SW480 (cell line): ENCODE measurements around the gene USP15.

ENCODE experiments used
- DNase-seq: peaks from one replicate; pipeline ENCODE4 v3.0.0-alpha.2; 2016; ENCODE audit warnings: low spot score

The USP15 gene

GRCh38 chr12:62284749-62285148 lies 24.5 kb downstream of the USP15 start:
- no peak for DNase-seq

GRCh38 chr12:62285284-62285683 lies 25.1 kb downstream of the USP15 start:
- DNase-seq: no peak

GRCh38 chr12:62288328-62288727 lies 28.1 kb downstream of the USP15 start:
- no peak for DNase-seq

- no peak for DNase-seq
These were observed 30.6 kb downstream of the USP15 start for GRCh38 chr12:62290846-62291245.

- DNase-seq: peak; percentile 4
These were observed 31.9 kb downstream of the USP15 start for GRCh38 chr12:62291864-62292760.

- DNase-seq: no peak
These were observed 32.6 kb downstream of the USP15 start for GRCh38 chr12:62292761-62293344.

GRCh38 chr12:62294378-62294777 lies 34.2 kb downstream of the USP15 start:
- no peak for DNase-seq

GRCh38 chr12:62296001-62296400 lies 35.8 kb downstream of the USP15 start:
- DNase-seq: no peak

GRCh38 chr12:62297321-62297720 lies 37.1 kb downstream of the USP15 start:
- DNase-seq: no peak

GRCh38 chr12:62299617-62300016 lies 39.4 kb downstream of the USP15 start:
- no peak for DNase-seq

- no peak for DNase-seq
These were observed 41.0 kb downstream of the USP15 start for GRCh38 chr12:62301080-62301798.

- no peak for DNase-seq
These were observed 41.6 kb downstream of the USP15 start for GRCh38 chr12:62301799-62302133.

GRCh38 chr12:62304560-62304959 lies 44.4 kb downstream of the USP15 start:
- DNase-seq: no peak

- DNase-seq: no peak
These were observed 45.6 kb downstream of the USP15 start for GRCh38 chr12:62305778-62306177.

- DNase-seq: no peak
These were observed 46.6 kb downstream of the USP15 start for GRCh38 chr12:62306569-62307530.

GRCh38 chr12:62308201-62308600 lies 48.0 kb downstream of the USP15 start:
- DNase-seq: no peak

GRCh38 chr12:62313727-62314380 lies 53.6 kb downstream of the USP15 start:
- DNase-seq: no peak

- no peak for DNase-seq
These were observed 56.8 kb downstream of the USP15 start for GRCh38 chr12:62317017-62317416.

- DNase-seq: no peak
These were observed 58.9 kb downstream of the USP15 start for GRCh38 chr12:62319058-62319457.

- no peak for DNase-seq
These were observed 59.9 kb downstream of the USP15 start for GRCh38 chr12:62320054-62320453.

GRCh38 chr12:62323386-62323785 lies 63.2 kb downstream of the USP15 start:
- no peak for DNase-seq
